AG09319 (cell line): ENCODE results near the gene CENPVL2.
"Not testable (repeated sequence)": the region's sequence is repeated elsewhere in the genome, so short reads cannot be mapped to it uniquely, and the experiment has no call there.

Source experiments
- DNase-seq: peaks from one replicate; pipeline ENCODE4 v3.0.0-alpha.2; 2010; ENCODE audit warnings: low read depth; ENCODE audit errors: extremely low read depth
- CTCF ChIP-seq: IDR thresholded peaks from 2 replicates; pipeline ENCODE4 v1.5.1; 2011; ENCODE audit warnings: low read depth, mild to moderate bottlenecking, inconsistent platforms, low read length, moderate library complexity

CENPVL2 gene

GRCh38 chrX:51643377-51643776, 39.3 kb downstream of the CENPVL2 start:
- DNase-seq = no peak
- TF ChIP-seq CTCF = no peak

GRCh38 chrX:51641421-51642021, 41.1 kb downstream of the CENPVL2 start:
- DNase-seq = peak; percentile 4
- TF ChIP-seq CTCF = peak; percentile 37

GRCh38 chrX:51636511-51636910, 46.1 kb downstream of the CENPVL2 start:
- DNase-seq = not testable (repeated sequence)
